SK-N-SH treated with all-trans-retinoic acid at 6 μM for 48 hours (cell line): ENCODE results near the gene STK11IP.

ENCODE experiments used
- CSDC2 ChIP-seq: fragments of 250-450 bp; sonication (Bioruptor Pico); IDR thresholded peaks from 2 replicates; pipeline ENCODE4 v1.5.0; 2020; ENCODE audit warnings: mild to moderate bottlenecking, moderate library complexity
- ZFP30 ChIP-seq: fragments of 450-650 bp; formaldehyde crosslinking; IDR thresholded peaks from 2 replicates; pipeline ENCODE4 v1.5.0; 2022; ENCODE audit warnings: mild to moderate bottlenecking, moderate library complexity
- TF ChIP-seq, protein P1 (sequence below): fragments of 250-450 bp; sonication (Bioruptor Pico); IDR thresholded peaks from 2 replicates; pipeline ENCODE4 v1.8.0; 2020; ENCODE audit warnings: mild to moderate bottlenecking, moderate library complexity, borderline replicate concordance

DNA sequence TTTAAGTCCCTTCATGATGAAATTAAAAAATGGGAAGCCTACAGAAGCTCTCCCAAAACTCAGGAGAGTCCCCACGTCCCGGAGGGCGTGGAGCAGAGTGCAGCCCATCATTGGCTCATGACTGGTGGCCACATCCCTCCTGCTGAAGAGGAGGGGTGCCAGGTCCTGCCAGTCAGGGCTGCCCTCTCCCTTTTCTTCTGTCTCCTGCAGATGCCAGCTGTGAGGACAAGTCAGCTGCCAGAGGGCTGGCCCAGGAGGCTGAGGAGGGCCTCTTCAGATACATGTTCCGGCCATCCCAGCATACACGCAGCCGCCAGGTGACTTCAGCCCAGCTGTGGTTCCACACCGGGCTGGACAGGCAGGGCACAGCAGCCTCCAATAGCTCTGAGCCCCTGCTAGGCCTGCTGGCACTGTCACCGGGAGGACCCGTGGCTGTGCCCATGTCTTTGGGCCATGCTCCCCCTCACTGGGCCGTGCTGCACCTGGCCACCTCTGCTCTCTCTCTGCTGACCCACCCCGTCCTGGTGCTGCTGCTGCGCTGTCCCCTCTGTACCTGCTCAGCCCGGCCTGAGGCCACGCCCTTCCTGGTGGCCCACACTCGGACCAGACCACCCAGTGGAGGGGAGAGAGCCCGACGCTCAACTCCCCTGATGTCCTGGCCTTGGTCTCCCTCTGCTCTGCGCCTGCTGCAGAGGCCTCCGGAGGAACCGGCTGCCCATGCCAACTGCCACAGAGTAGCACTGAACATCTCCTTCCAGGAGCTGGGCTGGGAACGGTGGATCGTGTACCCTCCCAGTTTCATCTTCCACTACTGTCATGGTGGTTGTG lies 23.0 kb upstream of the STK11IP start:
- TF ChIP-seq CSDC2 (CRISPR knock-in tag) (no peak), ZFP30 (CRISPR knock-in tag) (no peak)
- TF ChIP-seq, protein P1, sequence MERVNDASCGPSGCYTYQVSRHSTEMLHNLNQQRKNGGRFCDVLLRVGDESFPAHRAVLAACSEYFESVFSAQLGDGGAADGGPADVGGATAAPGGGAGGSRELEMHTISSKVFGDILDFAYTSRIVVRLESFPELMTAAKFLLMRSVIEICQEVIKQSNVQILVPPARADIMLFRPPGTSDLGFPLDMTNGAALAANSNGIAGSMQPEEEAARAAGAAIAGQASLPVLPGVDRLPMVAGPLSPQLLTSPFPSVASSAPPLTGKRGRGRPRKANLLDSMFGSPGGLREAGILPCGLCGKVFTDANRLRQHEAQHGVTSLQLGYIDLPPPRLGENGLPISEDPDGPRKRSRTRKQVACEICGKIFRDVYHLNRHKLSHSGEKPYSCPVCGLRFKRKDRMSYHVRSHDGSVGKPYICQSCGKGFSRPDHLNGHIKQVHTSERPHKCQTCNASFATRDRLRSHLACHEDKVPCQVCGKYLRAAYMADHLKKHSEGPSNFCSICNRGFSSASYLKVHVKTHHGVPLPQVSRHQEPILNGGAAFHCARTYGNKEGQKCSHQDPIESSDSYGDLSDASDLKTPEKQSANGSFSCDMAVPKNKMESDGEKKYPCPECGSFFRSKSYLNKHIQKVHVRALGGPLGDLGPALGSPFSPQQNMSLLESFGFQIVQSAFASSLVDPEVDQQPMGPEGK, result no peak
